OCI-LY3 (cell line): ENCODE measurements around the gene PRR35.

Source experiments
- H2AFZ ChIP-seq: fragments of 200-600, 300-600 bp; shearing (Covaris generic); 2 replicates; pipeline ENCODE4 v1.6.0; 2014; ENCODE audit warnings: antibody characterized with exemption, low read depth, low read length
- H3K27ac ChIP-seq: fragments of 200-600, 300-600 bp; sonication (generic); 2 replicates; pipeline ENCODE4 v1.5.1; 2014; ENCODE audit warnings: mild to moderate bottlenecking, low read length, moderate library complexity, mixed read lengths
- H3K27me3 ChIP-seq: fragments of 200-600, 300-600 bp; sonication (generic); 2 replicates; pipeline ENCODE4 v1.6.1; 2014; ENCODE audit warnings: low read depth, low read length, mixed read lengths
- H3K36me3 ChIP-seq: fragments of 200-600, 300-600 bp; sonication (generic); replicated peaks from 2 replicates; pipeline ENCODE3; 2014; ENCODE audit warnings: low read depth, low read length, mixed read lengths
- H3K4me1 ChIP-seq: fragments of 300-600, 200-600 bp; sonication (generic); 2 replicates; pipeline ENCODE4 v1.6.1; 2014; ENCODE audit warnings: low read length, mixed read lengths
- H3K4me2 ChIP-seq: fragments of 200-600, 300-600 bp; sonication (generic); 2 replicates; pipeline ENCODE4 v1.6.1; 2014; ENCODE audit warnings: low read length, mixed read lengths
- H3K4me3 ChIP-seq: fragments of 300-600, 200-600 bp; sonication (generic); 2 replicates; pipeline ENCODE4 v1.5.1; 2014; ENCODE audit warnings: antibody characterized with exemption, mild to moderate bottlenecking, low read length, moderate library complexity
- H3K79me2 ChIP-seq: fragments of 300-600, 200-600 bp; shearing (Covaris generic); 2 replicates; pipeline ENCODE4 v1.6.1; 2014; ENCODE audit warnings: mild to moderate bottlenecking, low read length, mixed read lengths
- H3K9ac ChIP-seq: fragments of 300-600, 200-600 bp; shearing (Covaris generic); 2 replicates; pipeline ENCODE4 v1.6.0; 2014; ENCODE audit warnings: mild to moderate bottlenecking, low read length, moderate library complexity
- H3K9me3 ChIP-seq: fragments of 200-600, 300-600 bp; shearing (Covaris generic); 2 replicates; pipeline ENCODE4 v1.6.1; 2014; ENCODE audit warnings: low read length, mixed read lengths; ENCODE audit not compliant: insufficient read depth
- H4K20me1 ChIP-seq: fragments of 200-600, 300-600 bp; sonication (generic); 2 replicates; pipeline ENCODE4 v1.6.1; 2016; ENCODE audit warnings: low read length, mixed read lengths; ENCODE audit not compliant: insufficient read depth
- EZH2phosphoT487 ChIP-seq: fragments of 200-600 bp; shearing (Covaris generic); IDR thresholded peaks from 2 replicates; pipeline ENCODE4 v1.6.1; 2018; ENCODE audit warnings: antibody characterized with exemption, mixed run types, low read depth
- TF ChIP-seq, protein P1 (sequence below): fragments of 200-600, 300-600 bp; sonication (generic); IDR thresholded peaks from 2 replicates; pipeline ENCODE4 v1.5.1; 2014; ENCODE audit warnings: antibody characterized with exemption, low read length, low read depth

PRR35 gene

GRCh38 chr16:580946-581498 lies 20.8 kb downstream of the PRR35 start:
- H3K27ac ChIP-seq: no peak overlapping the region
- no peaks in the 10 kb centered on the region for H3K36me3 ChIP-seq
- H4K20me1 ChIP-seq: no peaks in the 10 kb centered on the region
- H3K79me2 ChIP-seq: no peaks in the 10 kb centered on the region
- H3K27me3 ChIP-seq: no peaks in the 10 kb centered on the region; the same call in 1 of the 2 replicates
- TF ChIP-seq EZH2phosphoT487: no peak
- TF ChIP-seq, protein P1, sequence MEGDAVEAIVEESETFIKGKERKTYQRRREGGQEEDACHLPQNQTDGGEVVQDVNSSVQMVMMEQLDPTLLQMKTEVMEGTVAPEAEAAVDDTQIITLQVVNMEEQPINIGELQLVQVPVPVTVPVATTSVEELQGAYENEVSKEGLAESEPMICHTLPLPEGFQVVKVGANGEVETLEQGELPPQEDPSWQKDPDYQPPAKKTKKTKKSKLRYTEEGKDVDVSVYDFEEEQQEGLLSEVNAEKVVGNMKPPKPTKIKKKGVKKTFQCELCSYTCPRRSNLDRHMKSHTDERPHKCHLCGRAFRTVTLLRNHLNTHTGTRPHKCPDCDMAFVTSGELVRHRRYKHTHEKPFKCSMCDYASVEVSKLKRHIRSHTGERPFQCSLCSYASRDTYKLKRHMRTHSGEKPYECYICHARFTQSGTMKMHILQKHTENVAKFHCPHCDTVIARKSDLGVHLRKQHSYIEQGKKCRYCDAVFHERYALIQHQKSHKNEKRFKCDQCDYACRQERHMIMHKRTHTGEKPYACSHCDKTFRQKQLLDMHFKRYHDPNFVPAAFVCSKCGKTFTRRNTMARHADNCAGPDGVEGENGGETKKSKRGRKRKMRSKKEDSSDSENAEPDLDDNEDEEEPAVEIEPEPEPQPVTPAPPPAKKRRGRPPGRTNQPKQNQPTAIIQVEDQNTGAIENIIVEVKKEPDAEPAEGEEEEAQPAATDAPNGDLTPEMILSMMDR: no peak
- no peak overlapping the region for H2AFZ ChIP-seq
- no peak overlapping the region for H3K4me2 ChIP-seq
- H3K9me3 ChIP-seq: no peaks in the 10 kb centered on the region
- H3K4me3 ChIP-seq: no peak overlapping the region
- H3K4me1 ChIP-seq: no peaks in the 10 kb centered on the region
- H3K9ac ChIP-seq: no peak overlapping the region

DNA sequence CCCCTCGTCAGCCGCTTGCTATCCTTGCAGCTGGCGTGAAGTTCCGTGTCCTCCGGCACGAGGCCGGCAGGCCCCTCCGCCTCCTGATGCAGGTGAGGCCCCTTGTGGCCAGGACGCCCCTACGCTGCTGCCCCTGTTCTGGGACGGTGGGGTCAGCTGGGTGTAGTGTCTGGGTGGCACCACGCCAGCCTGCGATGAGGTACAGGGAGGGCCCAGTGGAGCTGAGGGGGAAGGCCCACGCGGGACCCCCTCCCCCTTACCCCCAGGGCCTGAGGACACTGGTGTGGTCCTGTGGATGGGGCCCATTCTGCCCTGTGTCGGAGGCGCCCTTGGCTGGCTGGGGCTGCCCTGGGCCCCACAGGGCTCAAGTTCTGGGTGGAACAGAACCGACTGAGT lies 22.0 kb downstream of the PRR35 start:
- no peaks in the 10 kb centered on the region for H4K20me1 ChIP-seq
- peaks cover under 1% of the 10 kb centered on the region for H3K36me3 ChIP-seq
- H3K27me3 ChIP-seq: no peaks in the 10 kb centered on the region; the same call in 1 of the 2 replicates
- H3K9ac ChIP-seq: no peak overlapping the region
- H3K4me3 ChIP-seq: no peak overlapping the region
- H3K9me3 ChIP-seq: no peaks in the 10 kb centered on the region
- H3K4me2 ChIP-seq: no peak overlapping the region
- H2AFZ ChIP-seq: no peak overlapping the region
- no peak overlapping the region for H3K27ac ChIP-seq
- no peaks in the 10 kb centered on the region for H3K4me1 ChIP-seq
- H3K79me2 ChIP-seq: peaks cover 3% of the 10 kb centered on the region
- TF ChIP-seq, protein P1: no peak
- no peak for TF ChIP-seq EZH2phosphoT487

- TF ChIP-seq EZH2phosphoT487: no peak
- TF ChIP-seq, protein P1: no peak
- Histone ChIP-seq H3K4me1 (peaks cover 5% of the 10 kb centered on the region), H3K27ac (no peak overlapping the region), H3K9ac (no peak overlapping the region), H3K27me3 (no peaks in the 10 kb centered on the region; the same call in 1 of the 2 replicates), H2AFZ (no peak overlapping the region), H3K4me2 (no peak overlapping the region), H3K4me3 (no peak overlapping the region), H3K79me2 (peaks cover 8% of the 10 kb centered on the region), H3K9me3 (no peaks in the 10 kb centered on the region), H3K36me3 (peaks cover 4% of the 10 kb centered on the region), H4K20me1 (no peaks in the 10 kb centered on the region)
These were observed 22.6 kb downstream of the PRR35 start for GRCh38 chr16:582614-583331.

- H3K79me2 ChIP-seq: peaks cover 15% of the 10 kb centered on the region
- no peak overlapping the region for H3K27ac ChIP-seq
- H3K4me3 ChIP-seq: no peak overlapping the region
- no peaks in the 10 kb centered on the region for H3K9me3 ChIP-seq
- H3K4me1 ChIP-seq: peaks cover 8% of the 10 kb centered on the region
- H3K36me3 ChIP-seq: peaks cover 4% of the 10 kb centered on the region
- no peak overlapping the region for H3K9ac ChIP-seq
- TF ChIP-seq, protein P1: no peak
- no peak for TF ChIP-seq EZH2phosphoT487
- H3K27me3 ChIP-seq: no peaks in the 10 kb centered on the region; the same call in 1 of the 2 replicates
- no peak overlapping the region for H2AFZ ChIP-seq
- no peak overlapping the region for H3K4me2 ChIP-seq
- no peaks in the 10 kb centered on the region for H4K20me1 ChIP-seq
These were observed 23.2 kb downstream of the PRR35 start for GRCh38 chr16:583470-583814.
